Measurements from ENCODE around the gene DES. TPM values are rescaled to one million over a fixed set of nuclear protein-coding genes. Genes with fewer than 3 reads are reported as not detected.

The DES gene
- total RNA-seq, 1 experiment from 2014 or later, result 0.13 TPM

GRCh38 chr2:219419012-219419324 lies 791 bp downstream of the DES start:
- peaks cover 4% of the 10 kb centered on the region; the same call in 1 of the 2 replicates for H3K27me3 ChIP-seq (replicated peaks)
- H3K36me3 ChIP-seq, result no peaks in the 10 kb centered on the region
- H3K27ac ChIP-seq, result no peak overlapping the region
- no peaks in the 10 kb centered on the region for H3K4me1 ChIP-seq (replicated peaks)
- H3K4me3 ChIP-seq, result no peak overlapping the region
- no peak for DNase-seq (ENCODE audit: low read depth in 1 of 2, low spot score in 2 of 2)
- no peaks in the 10 kb centered on the region; the same call in 1 of the 2 replicates for H3K9me3 ChIP-seq (replicated peaks)

- Histone ChIP-seq H3K36me3 (no peaks in the 10 kb centered on the region), H3K27ac (no peak overlapping the region), H3K4me1 (replicated peaks) (0 out of 2 replicates have a peak, but pooled peaks cover 5% of the 10 kb centered on the region), H3K27me3 (replicated peaks) (peaks cover 5% of the 10 kb centered on the region; the same call in 1 of the 2 replicates), H3K4me3 (no peak overlapping the region), H3K9me3 (replicated peaks) (no peaks in the 10 kb centered on the region; the same call in 1 of the 2 replicates)
- no peak for DNase-seq (ENCODE audit: low read depth in 1 of 2, low spot score in 2 of 2)
These were observed 1.4 kb downstream of the DES start for GRCh38 chr2:219419331-219420197.

- Histone ChIP-seq H3K4me1 (replicated peaks) (0 out of 2 replicates have a peak, but pooled peaks cover 6% of the 10 kb centered on the region), H3K4me3 (no peak overlapping the region), H3K27ac (no peak overlapping the region), H3K9me3 (replicated peaks) (no peaks in the 10 kb centered on the region), H3K36me3 (no peaks in the 10 kb centered on the region), H3K27me3 (replicated peaks) (0 out of 2 replicates have a peak, but pooled peaks cover 2% of the 10 kb centered on the region)
- DNase-seq (ENCODE audit: low read depth in 1 of 2, low spot score in 2 of 2), result no peak
These were observed 2.5 kb downstream of the DES start for GRCh38 chr2:219420687-219421086.

GRCh38 chr2:219421323-219421722 lies 3.1 kb downstream of the DES start:
- DNase-seq (ENCODE audit: low read depth in 1 of 2, low spot score in 2 of 2), result no peak
- Histone ChIP-seq H3K4me1 (replicated peaks) (0 out of 2 replicates have a peak, but pooled peaks cover 6% of the 10 kb centered on the region), H3K4me3 (no peak overlapping the region), H3K9me3 (replicated peaks) (no peaks in the 10 kb centered on the region), H3K27me3 (replicated peaks) (0 out of 2 replicates have a peak, but pooled peaks cover 2% of the 10 kb centered on the region), H3K36me3 (no peaks in the 10 kb centered on the region), H3K27ac (no peak overlapping the region)

- Histone ChIP-seq H3K4me1 (replicated peaks) (0 out of 2 replicates have a peak, but pooled peaks cover 6% of the 10 kb centered on the region), H3K36me3 (no peaks in the 10 kb centered on the region), H3K27me3 (replicated peaks) (0 out of 2 replicates have a peak, but pooled peaks cover 2% of the 10 kb centered on the region), H3K4me3 (no peak overlapping the region), H3K27ac (no peak overlapping the region), H3K9me3 (replicated peaks) (no peaks in the 10 kb centered on the region)
- DNase-seq (ENCODE audit: low read depth in 1 of 2, low spot score in 2 of 2), result no peak
These were observed 4.9 kb downstream of the DES start for GRCh38 chr2:219422952-219423534.

- H3K4me3 ChIP-seq, result no peak overlapping the region
- no peaks in the 10 kb centered on the region for H3K36me3 ChIP-seq
- H3K9me3 ChIP-seq (replicated peaks), result no peaks in the 10 kb centered on the region
- no peak overlapping the region for H3K27ac ChIP-seq
- H3K4me1 ChIP-seq (replicated peaks), result 0 out of 2 replicates have a peak, but pooled peaks cover 6% of the 10 kb centered on the region
- DNase-seq (ENCODE audit: low read depth in 1 of 2, low spot score in 2 of 2), result no peak
- 0 out of 2 replicates have a peak, but pooled peaks cover 2% of the 10 kb centered on the region for H3K27me3 ChIP-seq (replicated peaks)
These were observed 5.6 kb downstream of the DES start for GRCh38 chr2:219423652-219424377.

- no peaks in the 10 kb centered on the region for H3K36me3 ChIP-seq
- 0 out of 2 replicates have a peak, but pooled peaks cover 6% of the 10 kb centered on the region for H3K4me1 ChIP-seq (replicated peaks)
- H3K9me3 ChIP-seq (replicated peaks), result no peaks in the 10 kb centered on the region
- H3K27me3 ChIP-seq (replicated peaks), result 0 out of 2 replicates have a peak, but pooled peaks cover 2% of the 10 kb centered on the region
- no peak overlapping the region for H3K4me3 ChIP-seq
- no peak overlapping the region for H3K27ac ChIP-seq
- DNase-seq (ENCODE audit: low read depth in 1 of 2, low spot score in 2 of 2), result no peak
These were observed 7.3 kb downstream of the DES start for GRCh38 chr2:219425238-219426067.

GRCh38 chr2:219426068-219426443 lies 7.9 kb downstream of the DES start:
- H3K9me3 ChIP-seq (replicated peaks), result no peaks in the 10 kb centered on the region
- H3K4me3 ChIP-seq, result no peak overlapping the region
- no peak overlapping the region for H3K27ac ChIP-seq
- 0 out of 2 replicates have a peak, but pooled peaks cover 2% of the 10 kb centered on the region for H3K27me3 ChIP-seq (replicated peaks)
- DNase-seq (ENCODE audit: low read depth in 1 of 2, low spot score in 2 of 2), result no peak
- 0 out of 2 replicates have a peak, but pooled peaks cover 6% of the 10 kb centered on the region for H3K4me1 ChIP-seq (replicated peaks)
- H3K36me3 ChIP-seq, result no peaks in the 10 kb centered on the region

GRCh38 chr2:219426534-219427136 lies 8.5 kb downstream of the DES start:
- no peak overlapping the region for H3K27ac ChIP-seq
- H3K27me3 ChIP-seq (replicated peaks), result 0 out of 2 replicates have a peak, but pooled peaks cover 2% of the 10 kb centered on the region
- no peak for DNase-seq (ENCODE audit: low read depth in 1 of 2, low spot score in 2 of 2)
- 0 out of 2 replicates have a peak, but pooled peaks cover 6% of the 10 kb centered on the region for H3K4me1 ChIP-seq (replicated peaks)
- H3K9me3 ChIP-seq (replicated peaks), result no peaks in the 10 kb centered on the region
- H3K4me3 ChIP-seq, result no peak overlapping the region
- no peaks in the 10 kb centered on the region for H3K36me3 ChIP-seq

GRCh38 chr2:219428469-219428868 lies 10.3 kb downstream of the DES start:
- no peak for DNase-seq (ENCODE audit: low read depth in 1 of 2, low spot score in 2 of 2)
- H3K9me3 ChIP-seq (replicated peaks), result no peaks in the 10 kb centered on the region
- H3K27ac ChIP-seq, result no peak overlapping the region
- H3K4me1 ChIP-seq (replicated peaks), result 0 out of 2 replicates have a peak, but pooled peaks cover 6% of the 10 kb centered on the region
- H3K36me3 ChIP-seq, result no peaks in the 10 kb centered on the region
- H3K4me3 ChIP-seq, result no peak overlapping the region
- H3K27me3 ChIP-seq (replicated peaks), result 0 out of 2 replicates have a peak, but pooled peaks cover 2% of the 10 kb centered on the region

- no peaks in the 10 kb centered on the region for H3K4me1 ChIP-seq (replicated peaks)
- H3K9me3 ChIP-seq (replicated peaks), result no peaks in the 10 kb centered on the region
- no peaks in the 10 kb centered on the region for H3K27me3 ChIP-seq (replicated peaks)
- no peak for DNase-seq (ENCODE audit: low read depth in 1 of 2, low spot score in 2 of 2)
- H3K4me3 ChIP-seq, result no peak overlapping the region
- H3K27ac ChIP-seq, result no peak overlapping the region
- H3K36me3 ChIP-seq, result no peaks in the 10 kb centered on the region
These were observed 11.9 kb downstream of the DES start for GRCh38 chr2:219429958-219430606.
